C4-2B (cell line): Measurements from ENCODE around the gene MAP7D1.

Experiments used
- H3K27ac ChIP-seq: fragments of 450-650 bp; 2 replicates; pipeline ENCODE4 v1.5.1; 2017
- ZFX ChIP-seq: fragments of 450-650 bp; IDR thresholded peaks from 2 replicates; pipeline ENCODE4 v1.6.1; 2017
- TF ChIP-seq, protein P1 (sequence below): fragments of 450-650 bp; conservative IDR thresholded peaks from 2 replicates; pipeline ENCODE4 v1.5.1; 2017; ENCODE audit warnings: mild to moderate bottlenecking

Gene MAP7D1

DNA sequence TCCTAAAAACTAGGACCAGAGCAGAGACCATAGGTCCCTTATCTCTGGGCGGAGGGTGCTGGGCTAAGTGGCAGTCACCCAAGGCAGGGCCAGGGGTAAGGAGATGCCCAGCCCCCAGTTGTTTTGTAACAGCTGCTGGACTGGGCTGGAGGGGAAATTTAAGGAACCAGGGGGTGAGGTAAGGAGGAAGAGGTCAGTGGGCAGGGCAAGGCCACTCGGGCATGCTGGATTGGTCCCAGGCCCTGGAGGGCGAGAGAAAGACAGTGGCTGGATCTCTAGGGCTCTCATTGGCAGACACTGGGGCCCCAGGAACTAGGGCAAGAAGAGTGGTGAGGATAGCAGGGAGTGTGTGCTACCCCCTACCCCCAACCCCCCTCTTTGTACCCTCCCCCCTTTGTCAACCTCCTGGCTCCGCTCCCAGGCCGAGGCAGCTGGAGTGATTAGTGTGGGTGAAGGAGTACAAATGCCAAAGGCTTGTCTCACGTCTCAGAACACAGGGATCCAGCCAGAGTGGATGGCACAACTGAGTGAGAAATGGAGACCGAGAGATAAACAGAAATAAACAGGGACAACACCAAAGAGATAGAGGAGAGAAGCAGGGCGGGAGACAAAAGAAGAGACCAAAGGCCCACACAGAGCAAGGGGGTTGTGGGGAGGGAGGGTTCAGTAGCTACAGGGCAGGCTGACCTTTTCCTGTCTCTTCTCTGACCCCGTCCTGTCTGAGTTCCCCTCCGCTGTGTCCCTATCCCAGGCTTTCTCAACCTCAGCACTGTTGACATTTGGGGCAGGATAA is 47.8 kb downstream of the MAP7D1 start:
- TF ChIP-seq, protein P1, sequence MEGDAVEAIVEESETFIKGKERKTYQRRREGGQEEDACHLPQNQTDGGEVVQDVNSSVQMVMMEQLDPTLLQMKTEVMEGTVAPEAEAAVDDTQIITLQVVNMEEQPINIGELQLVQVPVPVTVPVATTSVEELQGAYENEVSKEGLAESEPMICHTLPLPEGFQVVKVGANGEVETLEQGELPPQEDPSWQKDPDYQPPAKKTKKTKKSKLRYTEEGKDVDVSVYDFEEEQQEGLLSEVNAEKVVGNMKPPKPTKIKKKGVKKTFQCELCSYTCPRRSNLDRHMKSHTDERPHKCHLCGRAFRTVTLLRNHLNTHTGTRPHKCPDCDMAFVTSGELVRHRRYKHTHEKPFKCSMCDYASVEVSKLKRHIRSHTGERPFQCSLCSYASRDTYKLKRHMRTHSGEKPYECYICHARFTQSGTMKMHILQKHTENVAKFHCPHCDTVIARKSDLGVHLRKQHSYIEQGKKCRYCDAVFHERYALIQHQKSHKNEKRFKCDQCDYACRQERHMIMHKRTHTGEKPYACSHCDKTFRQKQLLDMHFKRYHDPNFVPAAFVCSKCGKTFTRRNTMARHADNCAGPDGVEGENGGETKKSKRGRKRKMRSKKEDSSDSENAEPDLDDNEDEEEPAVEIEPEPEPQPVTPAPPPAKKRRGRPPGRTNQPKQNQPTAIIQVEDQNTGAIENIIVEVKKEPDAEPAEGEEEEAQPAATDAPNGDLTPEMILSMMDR: no peak
- no peak for TF ChIP-seq ZFX
- H3K27ac ChIP-seq: peak overlapping the region; percentile 28

DNA sequence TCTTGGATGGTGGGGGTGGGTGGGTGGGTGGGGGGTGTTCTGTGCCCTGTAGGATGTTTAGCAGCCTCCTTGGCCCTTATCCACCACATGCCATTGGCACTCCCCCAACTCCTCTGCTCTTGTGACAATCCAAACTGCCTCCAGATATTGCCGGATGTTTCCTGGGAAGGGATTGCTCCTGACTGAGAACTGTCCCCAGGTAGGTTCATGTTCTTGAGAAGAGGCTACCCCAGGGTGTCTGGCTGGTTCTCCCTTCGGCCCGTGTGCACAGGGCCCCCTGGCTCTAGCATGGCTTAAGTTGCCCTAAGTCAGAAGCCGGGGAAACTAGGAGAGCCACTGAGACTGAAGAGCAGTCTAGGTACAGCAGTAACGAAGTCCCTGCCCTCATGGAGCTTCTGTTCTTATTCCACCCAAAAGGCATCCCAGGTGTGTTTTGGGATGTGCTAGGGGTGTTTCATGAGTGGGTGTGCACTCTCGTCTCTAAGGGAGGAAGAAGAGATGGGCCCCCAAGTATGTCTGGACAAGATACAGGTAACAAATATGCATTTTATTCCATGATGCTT is 48.5 kb downstream of the MAP7D1 start:
- peak overlapping the region; percentile 28 for H3K27ac ChIP-seq
- TF ChIP-seq, protein P1: no peak
- no peak for TF ChIP-seq ZFX

DNA sequence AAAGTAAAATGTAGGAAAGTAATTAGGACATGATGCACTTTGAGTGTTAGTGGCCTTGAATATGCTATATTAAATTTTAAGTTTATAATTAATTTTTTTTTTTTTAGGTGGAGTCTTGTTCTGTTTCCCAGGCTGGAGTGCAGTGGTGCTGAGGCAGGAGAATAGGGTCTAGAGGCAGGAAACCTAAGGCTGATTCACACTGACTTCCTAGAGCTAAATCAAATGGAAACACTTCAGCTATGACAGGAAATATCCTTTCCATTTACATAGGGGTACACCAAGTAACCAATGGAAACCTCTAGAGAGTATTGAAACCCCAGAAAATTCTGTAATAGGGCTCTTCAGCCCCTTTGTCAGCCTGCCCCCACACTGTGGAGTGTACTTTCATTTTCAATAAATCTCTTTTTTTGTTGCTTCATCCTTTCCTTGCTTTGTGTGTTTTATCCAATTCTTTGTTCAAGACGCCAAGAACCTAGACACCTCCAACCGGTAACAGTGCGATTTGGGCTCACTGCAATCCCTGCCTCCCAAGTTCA is 50.4 kb downstream of the MAP7D1 start:
- peak overlapping the region; percentile 52 for H3K27ac ChIP-seq
- TF ChIP-seq, protein P1: no peak
- no peak for TF ChIP-seq ZFX

- TF ChIP-seq ZFX: no peak
- TF ChIP-seq, protein P1: no peak
- peak overlapping the region; percentile 52 for H3K27ac ChIP-seq
Measured at GRCh38 chr1:36207339-36207738, 51.4 kb downstream of the MAP7D1 start.

- TF ChIP-seq ZFX: no peak
- TF ChIP-seq, protein P1: no peak
- H3K27ac ChIP-seq: no peak overlapping the region; the same call in 1 of the 2 replicates
Measured at GRCh38 chr1:36208978-36209703, 53.2 kb downstream of the MAP7D1 start.

DNA sequence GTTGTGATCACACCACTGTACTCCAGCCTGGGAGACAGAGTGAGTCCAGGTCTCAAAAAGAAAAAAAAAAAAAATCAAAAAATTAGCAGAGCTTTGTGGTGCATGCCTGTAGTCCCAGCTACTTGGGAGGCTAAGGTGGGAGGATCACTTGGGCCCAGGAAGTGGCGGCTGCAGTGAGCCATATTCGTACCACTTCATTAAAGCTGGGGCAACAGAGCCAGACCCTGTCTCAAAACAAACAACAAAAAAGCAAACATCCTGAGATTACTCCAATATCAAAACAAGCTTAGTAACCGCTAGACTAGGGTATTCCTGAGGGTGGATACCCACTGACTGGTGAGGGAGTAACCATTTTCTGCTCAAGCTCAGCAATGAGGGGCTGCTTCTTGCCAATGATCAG is 55.3 kb downstream of the MAP7D1 start:
- no peak overlapping the region for H3K27ac ChIP-seq
- TF ChIP-seq, protein P1: no peak
- TF ChIP-seq ZFX: no peak
